GM12878 (cell line): ENCODE measurements around the gene BAZ2A. TPM values are rescaled to one million over a fixed set of nuclear protein-coding genes. Genes with fewer than 3 reads are reported as not detected.

Source experiments
- ATAC-seq: fragments of 200-7000 bp; cut with Tn5 transposase; 3 replicates; pipeline ENCODE4 v1.9.1; 2020; ENCODE audit warnings: mild to moderate bottlenecking, moderate library complexity
- BruUV-seq: library from RNA; stranded (reverse); fragments of 400-500 nt; replicated peaks from 2 replicates; lab custom pipeline; 2021; lab: Mats Ljungman, UMichigan
- CTCF ChIA-PET: fragments of 300-600 bp; sonication (Branson Sonifier 250); formaldehyde crosslinking; extraction: SDS; loops from one replicate; lab custom pipeline; 2021; ENCODE audit warnings: inconsistent platforms; lab: Yijun Ruan, JAX
- POLR2A ChIA-PET: fragments of 350-600 bp; formaldehyde crosslinking; extraction: SDS; loops from one replicate; lab custom pipeline; 2021; ENCODE audit warnings: inconsistent platforms; lab: Charles Lee
- RAD21 ChIA-PET: fragments of 300-600 bp; sonication (Branson Sonifier 250); formaldehyde crosslinking; loops from one replicate; lab custom pipeline; 2023; ENCODE audit warnings: antibody characterized with exemption; ENCODE audit not compliant: unreplicated experiment; lab: Charles Lee
- SMC1A ChIA-PET: fragments of 300-600 bp; sonication (Branson Sonifier 250); formaldehyde crosslinking; loops from one replicate; lab custom pipeline; 2023; ENCODE audit not compliant: unreplicated experiment, uncharacterized antibody; lab: Charles Lee
- DNase-seq: peaks from one replicate; pipeline ENCODE4 v3.0.0-alpha.2; 2011; ENCODE audit warnings: low read depth, low spot score
- FAIRE-seq: peaks from 3 replicates; lab custom pipeline; 2011; peaks lifted over from hg19 to GRCh38; lab: Jason Lieb, UNC
- H2AFZ ChIP-seq: 2 replicates; pipeline ENCODE4 v1.6.0; 2011; ENCODE audit warnings: low read depth, low read length, control low read depth; ENCODE audit not compliant: control insufficient read depth
- H3K27ac ChIP-seq: 2 replicates; pipeline ENCODE4 v1.5.1; 2011; ENCODE audit warnings: control low read depth; ENCODE audit not compliant: control insufficient read depth, insufficient read depth
- H3K27me3 ChIP-seq, 2 experiments: replicated peaks in 1 of 2; 2 replicates each; pipeline versions ENCODE4 v1.6.0 to v1.6.1; 2011; ENCODE audit warnings: low read length in 1 of 2; ENCODE audit not compliant: control insufficient read depth in 2 of 2, insufficient read depth in 2 of 2
- H3K36me3 ChIP-seq, 2 experiments: 2 replicates each; pipeline ENCODE4 v1.5.1; 2011; ENCODE audit warnings: low read length in 1 of 2; ENCODE audit not compliant: control insufficient read depth in 2 of 2, insufficient read depth in 2 of 2
- H3K4me1 ChIP-seq: 2 replicates; pipeline ENCODE4 v1.6.1; 2011; ENCODE audit warnings: mild to moderate bottlenecking, low read length, moderate library complexity, mixed read lengths; ENCODE audit not compliant: control insufficient read depth, insufficient read depth
- H3K4me2 ChIP-seq: 2 replicates; pipeline ENCODE4 v1.6.0; 2011; ENCODE audit warnings: control low read depth; ENCODE audit not compliant: control insufficient read depth, insufficient read depth
- H3K4me3 ChIP-seq: fragments of 200-600 bp; sonication (generic); 2 replicates; pipeline ENCODE4 v1.5.1; 2016
- H3K79me2 ChIP-seq: 2 replicates; pipeline ENCODE4 v1.6.0; 2011; ENCODE audit warnings: low read length; ENCODE audit not compliant: control insufficient read depth, insufficient read depth
- H3K9ac ChIP-seq: 2 replicates; pipeline ENCODE4 v1.8.0; 2011; ENCODE audit warnings: low read length, control low read depth, mixed read lengths; ENCODE audit not compliant: control insufficient read depth, insufficient read depth
- H3K9me3 ChIP-seq: replicated peaks from 3 replicates; pipeline ENCODE4 v1.5.1; 2011; ENCODE audit warnings: mild to moderate bottlenecking, low read length; ENCODE audit not compliant: control insufficient read depth, insufficient read depth
- H4K20me1 ChIP-seq: 2 replicates; pipeline ENCODE4 v1.6.0; 2011; ENCODE audit not compliant: control insufficient read depth, insufficient read depth
- ATF2 ChIP-seq: IDR thresholded peaks from 2 replicates; pipeline ENCODE4 v1.6.1; 2012; ENCODE audit warnings: low read length, inconsistent platforms
- CBX5 ChIP-seq: sonication (generic); IDR thresholded peaks from 2 replicates; pipeline ENCODE4 v1.6.1; 2016; ENCODE audit warnings: low read depth, moderate library complexity, mild to moderate bottlenecking, inconsistent platforms
- CHD1 ChIP-seq: IDR thresholded peaks from 2 replicates; pipeline ENCODE4 v1.6.1; 2012; ENCODE audit warnings: low read depth, low read length, improper control_type of control experiment
- CHD4 ChIP-seq: fragments of 200-600 bp; sonication (generic); IDR thresholded peaks from 2 replicates; pipeline ENCODE4 v1.6.1; 2016; ENCODE audit warnings: mild to moderate bottlenecking
- CREM ChIP-seq: IDR thresholded peaks from 2 replicates; pipeline ENCODE4 v1.6.1; 2014; ENCODE audit warnings: antibody characterized with exemption, low read depth
- CTCF ChIP-seq, 3 experiments: IDR thresholded peaks in 2 of 3; conservative IDR thresholded peaks in 1 of 3; 2 replicates each; pipeline ENCODE4 v1.5.1; 2011; ENCODE audit warnings: low read depth in 3 of 3, low read length in 3 of 3, mild to moderate bottlenecking in 3 of 3, control low read depth in 2 of 3, moderate library complexity in 2 of 3, inconsistent platforms in 1 of 3, mixed read lengths in 1 of 3; ENCODE audit not compliant: control insufficient read depth in 2 of 3, insufficient read depth in 1 of 3; ENCODE audit errors: extremely low read depth in 1 of 3
- ELK1 ChIP-seq: IDR thresholded peaks from 2 replicates; pipeline ENCODE4 v1.6.1; 2012; ENCODE audit warnings: low read depth, low read length, improper control_type of control experiment
- FOXM1 ChIP-seq: IDR thresholded peaks from 2 replicates; pipeline ENCODE4 v1.6.1; 2012; ENCODE audit warnings: low read depth, mild to moderate bottlenecking, inconsistent platforms, low read length, moderate library complexity
- IKZF2 ChIP-seq, 2 experiments: fragments of 450-650 bp; IDR thresholded peaks; 2 replicates each; pipeline ENCODE4 v1.6.1; 2017; ENCODE audit warnings: mild to moderate bottlenecking in 2 of 2, moderate library complexity in 2 of 2
- IRF4 ChIP-seq: IDR thresholded peaks from 2 replicates; pipeline ENCODE4 v1.6.1; 2011; ENCODE audit warnings: low read depth, low read length
- KDM1A ChIP-seq: fragments of 200-600 bp; sonication (generic); IDR thresholded peaks from 2 replicates; pipeline ENCODE4 v1.6.1; 2016; ENCODE audit warnings: borderline replicate concordance
- KLF5 ChIP-seq: fragments of 450-650 bp; IDR thresholded peaks from 2 replicates; pipeline ENCODE4 v1.6.1; 2014; ENCODE audit warnings: mild to moderate bottlenecking; ENCODE audit not compliant: partially characterized antibody
- NFYA ChIP-seq: IDR thresholded peaks from 2 replicates; pipeline ENCODE4 v1.6.1; 2011; ENCODE audit warnings: low read depth, mild to moderate bottlenecking, low read length, improper control_type of control experiment, borderline replicate concordance
- PBX3 ChIP-seq: IDR thresholded peaks from 2 replicates; pipeline ENCODE4 v1.6.1; 2011; ENCODE audit warnings: mild to moderate bottlenecking, low read depth, low read length, moderate library complexity; ENCODE audit not compliant: insufficient replicate concordance
- RAD21 ChIP-seq: IDR thresholded peaks from 2 replicates; pipeline ENCODE4 v1.6.1; 2011; ENCODE audit warnings: mild to moderate bottlenecking, low read depth, low read length, moderate library complexity; ENCODE audit not compliant: insufficient read depth
- SIN3A ChIP-seq: IDR thresholded peaks from 2 replicates; pipeline ENCODE4 v1.6.1; 2012; ENCODE audit warnings: low read depth, low read length, improper control_type of control experiment
- SMC3 ChIP-seq: IDR thresholded peaks from 2 replicates; pipeline ENCODE4 v1.6.1; 2011; ENCODE audit warnings: low read length, improper control_type of control experiment, borderline replicate concordance
- SRF ChIP-seq, 2 experiments: IDR thresholded peaks; 2 replicates each; pipeline ENCODE4 v1.6.1; 2011; ENCODE audit warnings: low read depth in 2 of 2, low read length in 2 of 2, mild to moderate bottlenecking in 1 of 2, moderate library complexity in 1 of 2
- TAF1 ChIP-seq: IDR thresholded peaks from 2 replicates; pipeline ENCODE4 v1.6.1; 2011; ENCODE audit warnings: mild to moderate bottlenecking, low read depth, low read length, borderline replicate concordance
- WGBS: methylation state at CpG from one replicate; pipeline ENCODE4 v1.1.6; 2016; ENCODE audit warnings: low lambda C conversion rate; ENCODE audit not compliant: insufficient replicate concordance, insufficient coverage; ENCODE audit errors: missing lambda C conversion rate; 5-methylcytosine and 5-hydroxymethylcytosine counted together
- in situ Hi-C: fragments of 300-500 bp; cut with MboI; formaldehyde crosslinking; loops from 9 replicates; pipeline ENCODE4 v1.14.3; 2018; ENCODE audit warnings: mixed read lengths
- intact Hi-C: fragments of 100-400 bp; cut with micrococcal nuclease; formaldehyde crosslinking; loops from one replicate; pipeline ENCODE4 v1.14.2; 2022; ENCODE audit not compliant: unreplicated experiment
- polyA plus RNA-seq, 11 experiments: library from polyadenylated mRNA; depleted of rRNA in 4 of 11; unstranded in 6 of 11; stranded (reverse) in 5 of 11; fragments of >200 nt; fragmentation: Nextera tagmentation in 4 of 11; fragmentation: Illumina TruSeq in 1 of 11; extraction: Ambion mirVana in 4 of 11; extraction: Trizol in 1 of 11; gene quantifications; 1 replicate in 1 of 11; 2 replicates in 10 of 11; pipeline versions ENCODE4 v1.2.1 to v1.2.3, GENCODE V29; 2011 to 2016; ENCODE audit warnings: inconsistent platforms in 2 of 11, missing spikeins in 2 of 11, low read depth in 1 of 11
- total RNA-seq, 4 experiments: library from RNA; depleted of rRNA in 3 of 4; stranded (reverse); fragments of >200 nt in 3 of 4; fragmentation: Illumina TruSeq in 1 of 4; extraction: Trizol in 1 of 4; gene quantifications; 2 replicates each; pipeline versions ENCODE4 v1.2.1 to v1.2.3, GENCODE V29; 2013 to 2021

BAZ2A gene
- total and polyA plus RNA-seq, 10 of the 15 experiments (the other 5 are each of a cell fraction or from before 2014, with no cell fraction given): 4.8 to 90.2 (median 29.9) TPM

- no peak for TF ChIP-seq PBX3
- TF ChIP-seq ATF2: no peak
- TF ChIP-seq CHD4: no peak
- no peak for TF ChIP-seq CBX5
- no peak for TF ChIP-seq CREM
- TF ChIP-seq CHD1: no peak
- no peak for TF ChIP-seq ELK1
- TF ChIP-seq IKZF2 (IDR thresholded peaks at IDR 0.05): no peak
- no peak for TF ChIP-seq IRF4
These were observed 27.9 kb downstream of the BAZ2A start (continued) for GRCh38 chr12:56602239-56602638.

GRCh38 chr12:56601503-56601902 is 28.6 kb downstream of the BAZ2A start:
- ChIA-PET SMC1A (interaction anchor here (0.7 to 2.1 kb wide), 7 partner anchors 12 to 37 kb away, joined by 3 to 16 read pairs (median 5); no protein-coding TSS in a partner anchor), CTCF (interaction anchor here (0.5 to 3.9 kb wide), 14 partner anchors 10 to 400 kb away, joined by 3 to 43 read pairs (median 4); no protein-coding TSS in a partner anchor), POLR2A (interaction anchor here (1.0 to 2.2 kb wide), 4 partner anchors 24 to 115 kb away, joined by 3 to 10 read pairs (median 6); no protein-coding TSS in a partner anchor), RAD21 (interaction anchor here (1.5 to 1.6 kb wide), 2 partner anchors 27 to 35 kb away, joined by 5 to 13 read pairs; no protein-coding TSS in a partner anchor)
- no peaks in the 10 kb centered on the region; the same call in 1 of the 2 replicates for H4K20me1 ChIP-seq
- H3K9ac ChIP-seq: no peak overlapping the region
- 100% methylated on average over 3 of the region's 3 CpGs for WGBS
- H3K27me3 ChIP-seq: no peaks in the 10 kb centered on the region
- in situ Hi-C loops (no loop called here), intact Hi-C loops (no loop called here)
- H3K4me2 ChIP-seq: no peak overlapping the region
- DNase-seq (no peak), FAIRE-seq (no peak), ATAC-seq (peak; percentile 73)
- no peaks in the 10 kb centered on the region for H3K9me3 ChIP-seq
- H2AFZ ChIP-seq: no peak overlapping the region
- H3K4me1 ChIP-seq: no peaks in the 10 kb centered on the region; the same call in 1 of the 2 replicates
- no peak overlapping the region for H3K27ac ChIP-seq
- no TSS peak for BruUV-seq
- H3K4me3 ChIP-seq: no peak overlapping the region
- peaks cover 47 to 71% of the 10 kb centered on the region in 2 experiments for H3K36me3 ChIP-seq
- H3K79me2 ChIP-seq: no peaks in the 10 kb centered on the region
- TF ChIP-seq RAD21 (peak; percentile 37; the same call in 1 of the 2 replicates), SMC3 (peak; percentile 34; the same call in 1 of the 2 replicates), CTCF (IDR thresholded peaks at IDR 0.05 in 2 of 3, conservative IDR thresholded peaks at IDR 0.05 in 1 of 3; ENCODE audit: control insufficient read depth in 2 of 3, extremely low read depth in 1 of 3, insufficient read depth in 1 of 3, low read depth in 3 of 3, low read length in 3 of 3) (peak; percentile 36 to 46 (median 39); a peak in 4 of 6 replicates), SIN3A (no peak), FOXM1 (no peak), SRF (IDR thresholded peaks at IDR 0.05; ENCODE audit: low read depth in 2 of 2, low read length in 2 of 2) (no peak), TAF1 (no peak), KLF5 (no peak), NFYA (no peak), KDM1A (no peak)
